GM23248 (cell line): Measurements from ENCODE around the gene SUGCT.

Source experiments
- EZH2 ChIP-seq: fragments of 200-600 bp; sonication (generic); IDR thresholded peaks from 2 replicates; pipeline ENCODE4 v1.6.1; 2018; ENCODE audit warnings: antibody characterized with exemption, mild to moderate bottlenecking; ENCODE audit not compliant: insufficient read depth, poor library complexity, severe bottlenecking
- EZH2phosphoT487 ChIP-seq: fragments of 200-600 bp; sonication (generic); IDR thresholded peaks from 2 replicates; pipeline ENCODE4 v1.6.1; 2018; ENCODE audit warnings: antibody characterized with exemption, moderate library complexity, mild to moderate bottlenecking, low read depth; ENCODE audit not compliant: insufficient read depth

GRCh38 chr7:40177071-40177470 is 42.3 kb downstream of the SUGCT start:
- TF ChIP-seq EZH2, result no peak
- no peak for TF ChIP-seq EZH2phosphoT487
